Endothelial cell of hepatic sinusoid (primary cell): ENCODE data around the gene PLEKHM3.
"Not testable (repeated sequence)": the region's sequence is repeated elsewhere in the genome, so short reads cannot be mapped to it uniquely, and the experiment has no call there.

Experiments used
- in situ Hi-C: cut with HindIII; loops from 2 replicates; pipeline ENCODE4 v1.10.0; 2017; ENCODE audit warnings: low sequenced_read_pairs

The PLEKHM3 gene

GRCh38 chr2:208039376-208040110, 14.2 kb upstream of the PLEKHM3 start:
- in situ Hi-C loops = no loop called here

DNA sequence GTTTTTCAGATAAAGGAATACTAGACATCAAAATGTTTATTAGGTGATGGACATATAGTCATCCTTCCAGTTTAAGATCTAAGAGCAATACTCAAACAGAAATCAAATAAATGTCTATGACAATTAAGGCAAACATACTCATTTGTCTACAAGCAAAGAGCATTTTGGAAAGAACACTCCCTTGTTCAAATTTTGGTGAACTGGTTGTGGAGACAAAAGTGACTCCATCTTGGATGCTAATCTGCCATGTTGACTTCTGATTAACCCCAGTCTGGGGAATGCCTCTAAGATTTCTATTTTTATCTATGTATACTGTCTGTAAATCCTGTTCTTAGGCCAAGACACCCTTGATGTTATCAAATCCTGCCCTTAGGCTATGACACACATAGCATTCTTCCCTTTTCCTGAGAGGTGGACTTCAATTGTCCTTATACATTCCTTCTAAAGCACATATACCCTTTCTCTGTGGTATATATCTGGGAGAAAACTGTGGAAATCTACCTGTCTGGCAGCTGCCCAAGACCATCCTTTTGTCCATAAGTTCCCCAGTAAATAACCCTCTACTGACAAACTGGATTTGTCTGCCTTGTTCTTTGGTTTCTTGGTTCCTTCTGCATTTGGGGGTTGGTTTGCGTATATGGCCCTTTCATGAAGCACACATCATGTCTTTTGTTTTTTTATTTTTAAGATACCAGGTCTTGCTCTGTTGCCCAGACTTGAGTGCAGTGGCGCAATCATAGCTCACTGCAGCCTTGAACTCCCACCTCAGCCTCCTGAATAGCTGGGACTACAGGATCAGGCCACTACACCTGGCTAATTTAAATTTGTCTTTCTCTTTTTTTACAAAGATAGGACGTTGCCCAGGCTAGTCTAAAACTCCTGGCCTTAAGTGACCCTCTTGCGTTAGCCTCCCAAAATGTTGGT, 12.5 kb upstream of the PLEKHM3 start:
- in situ Hi-C loops = no loop called here

GRCh38 chr2:208036357-208036756, 11.0 kb upstream of the PLEKHM3 start:
- in situ Hi-C loops = no loop called here

GRCh38 chr2:208034503-208035140, 9.3 kb upstream of the PLEKHM3 start:
- in situ Hi-C loops = no loop called here

- in situ Hi-C loops = no loop called here
These were observed 8.6 kb upstream of the PLEKHM3 start for GRCh38 chr2:208033701-208034502.

DNA sequence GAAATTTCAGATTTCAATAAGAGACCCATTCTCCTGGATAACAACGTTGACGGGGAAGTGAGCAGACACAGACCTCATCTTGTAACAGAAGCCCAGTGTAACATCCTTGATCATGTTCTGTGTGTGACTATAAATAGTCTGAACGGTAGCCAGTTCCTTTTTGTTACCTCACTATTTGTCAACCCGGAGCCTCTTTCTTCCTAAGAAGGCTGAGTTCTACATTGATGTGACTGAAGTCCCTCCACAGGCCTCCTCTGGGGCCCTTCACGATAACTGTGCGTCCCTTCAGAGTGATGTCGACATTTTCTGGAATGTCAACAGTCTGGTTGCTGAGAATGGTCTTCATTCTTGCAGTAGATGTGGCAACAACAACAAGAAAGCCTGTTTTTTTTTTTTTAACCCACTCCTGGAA, 6.3 kb upstream of the PLEKHM3 start:
- in situ Hi-C loops = no loop called here

- in situ Hi-C loops = no loop called here
These were observed 472 bp upstream of the PLEKHM3 start for GRCh38 chr2:208025814-208026184.

DNA sequence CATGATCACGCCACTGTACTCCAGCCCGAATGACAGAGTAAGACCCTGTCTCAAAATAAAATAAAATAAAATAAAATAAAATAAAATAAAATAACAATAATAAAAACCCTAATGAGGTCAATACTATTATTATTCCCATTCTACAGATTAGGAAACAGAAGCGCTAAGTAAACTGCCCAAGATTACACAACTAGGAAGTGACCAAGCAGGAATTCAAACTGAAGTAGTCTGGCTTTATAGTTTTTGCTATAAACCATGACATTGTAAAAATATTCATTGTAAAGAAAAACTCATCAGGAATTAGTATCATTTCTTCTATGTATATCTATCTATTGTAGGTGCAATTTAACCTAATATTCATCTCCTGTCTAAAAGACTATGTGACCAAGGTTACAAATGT, 1.2 kb downstream of the PLEKHM3 start:
- in situ Hi-C loops = no loop called here

DNA sequence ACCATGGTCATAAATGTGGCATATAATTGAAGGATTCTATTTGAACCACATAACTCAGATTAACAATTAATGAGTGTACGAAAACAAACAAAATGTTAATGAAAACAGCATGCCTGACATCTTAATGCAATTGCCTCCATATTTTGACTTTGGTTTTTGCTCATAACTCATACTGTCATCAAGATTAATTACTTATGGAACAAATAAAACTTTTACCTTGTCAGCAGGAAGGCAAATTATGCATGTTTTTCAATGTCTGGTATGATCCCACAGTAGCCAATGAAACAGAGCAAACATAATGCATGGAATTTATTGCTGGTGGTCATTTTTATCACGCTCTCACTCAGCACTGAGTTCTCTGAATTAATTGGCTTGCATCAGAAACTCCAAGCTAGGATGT, 5.1 kb downstream of the PLEKHM3 start:
- in situ Hi-C loops = no loop called here

- in situ Hi-C loops = not testable (repeated sequence)
These were observed 7.1 kb downstream of the PLEKHM3 start for GRCh38 chr2:208018124-208018712.

DNA sequence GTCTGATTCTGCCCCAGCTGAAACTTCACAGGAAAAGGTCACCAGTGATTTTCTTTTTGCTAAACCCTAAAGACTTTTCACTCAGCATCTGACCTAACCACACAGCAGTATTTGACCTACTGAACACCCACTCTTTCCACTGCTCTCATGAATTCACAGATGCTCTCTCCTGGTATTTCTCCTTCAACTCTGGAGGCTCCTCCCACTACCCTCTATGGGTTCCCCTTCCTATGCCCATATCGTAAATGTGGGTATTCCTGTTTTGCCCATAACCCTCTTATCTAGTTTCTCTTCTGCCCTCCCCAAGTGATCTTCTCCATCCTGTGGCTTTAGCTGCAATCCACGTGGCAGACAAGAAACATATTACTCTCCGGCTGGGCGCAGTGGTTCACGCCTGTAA, 7.6 kb downstream of the PLEKHM3 start:
- in situ Hi-C loops = no loop called here

DNA sequence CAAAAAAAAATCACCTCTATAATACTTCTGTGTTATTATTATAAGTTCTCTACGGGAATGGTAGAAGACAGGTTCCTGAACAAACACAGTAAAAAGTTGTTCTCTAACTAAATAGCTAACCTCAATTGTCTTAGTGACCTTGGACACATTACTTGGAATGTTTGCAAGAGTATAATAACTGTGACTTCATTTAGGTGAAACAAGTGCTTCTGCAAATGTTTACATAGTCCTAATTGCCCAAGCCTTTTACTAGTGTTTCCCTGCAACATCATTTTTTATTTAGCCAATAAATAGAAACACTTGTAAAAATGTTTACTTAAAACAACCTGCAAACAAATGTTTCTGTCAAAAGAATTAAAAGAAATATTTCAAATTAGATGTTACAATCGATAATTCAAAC, 9.9 kb downstream of the PLEKHM3 start:
- in situ Hi-C loops = no loop called here

- in situ Hi-C loops = no loop called here
These were observed 11.8 kb downstream of the PLEKHM3 start for GRCh38 chr2:208013285-208014178.

DNA sequence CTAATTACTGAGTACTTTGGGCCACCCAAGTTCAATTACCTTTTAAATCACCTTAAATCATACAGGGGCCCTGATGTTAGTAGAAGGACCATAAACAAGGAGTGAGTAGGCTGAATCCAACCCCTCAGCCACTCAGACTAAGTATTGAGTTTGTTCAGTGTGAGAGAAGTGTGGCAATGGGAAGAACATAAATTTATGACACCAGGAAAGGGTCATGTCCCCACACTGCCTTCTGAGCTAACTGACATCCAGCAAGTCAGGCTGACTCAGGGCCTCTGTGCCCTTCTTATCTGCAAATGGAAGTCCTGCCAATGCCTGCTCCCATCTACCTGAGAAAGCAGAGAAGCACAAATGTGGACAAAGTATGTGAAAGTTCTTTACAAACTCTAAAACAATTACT, 12.9 kb downstream of the PLEKHM3 start:
- in situ Hi-C loops = no loop called here

DNA sequence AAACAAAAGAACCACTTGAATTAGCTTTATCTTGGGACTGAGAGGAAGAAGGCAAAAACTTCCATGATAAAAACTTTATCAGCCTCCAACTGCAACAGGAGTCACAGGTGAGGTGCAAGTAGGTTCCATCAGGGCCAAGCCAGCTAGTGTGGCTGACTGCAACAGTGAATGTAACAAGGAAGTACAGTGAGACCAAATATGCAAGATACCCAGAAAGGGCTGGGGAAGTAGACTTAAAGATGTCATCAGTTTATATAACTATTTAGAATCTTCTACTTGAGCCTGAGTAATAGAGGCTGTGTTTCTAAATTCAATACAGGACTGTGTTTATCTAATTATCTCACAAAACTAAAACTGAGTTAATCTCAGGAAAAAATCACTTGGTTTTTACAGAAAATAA, 14.8 kb downstream of the PLEKHM3 start:
- in situ Hi-C loops = no loop called here

DNA sequence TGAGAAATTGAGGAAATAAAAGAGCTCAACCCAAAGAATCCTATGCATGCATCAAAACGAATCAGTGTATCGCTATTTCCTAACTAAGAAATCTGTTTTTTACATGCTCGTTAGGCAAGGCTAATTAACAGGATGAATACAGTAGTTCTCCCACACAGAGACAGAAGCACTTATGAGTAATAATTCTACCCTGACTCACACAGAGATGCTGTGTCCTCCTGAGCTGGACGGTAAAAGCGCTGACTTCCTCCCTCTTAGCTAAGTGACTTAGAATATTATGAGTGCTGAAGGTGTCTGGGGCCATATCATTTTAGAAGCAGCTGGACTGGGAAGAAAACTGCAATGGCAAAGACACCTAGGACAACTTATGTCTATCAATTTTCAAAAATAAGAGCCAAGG, 18.5 kb downstream of the PLEKHM3 start:
- in situ Hi-C loops = no loop called here

GRCh38 chr2:208006337-208006736, 19.0 kb downstream of the PLEKHM3 start:
- in situ Hi-C loops = no loop called here

GRCh38 chr2:208001924-208002323, 23.4 kb downstream of the PLEKHM3 start:
- in situ Hi-C loops = no loop called here

DNA sequence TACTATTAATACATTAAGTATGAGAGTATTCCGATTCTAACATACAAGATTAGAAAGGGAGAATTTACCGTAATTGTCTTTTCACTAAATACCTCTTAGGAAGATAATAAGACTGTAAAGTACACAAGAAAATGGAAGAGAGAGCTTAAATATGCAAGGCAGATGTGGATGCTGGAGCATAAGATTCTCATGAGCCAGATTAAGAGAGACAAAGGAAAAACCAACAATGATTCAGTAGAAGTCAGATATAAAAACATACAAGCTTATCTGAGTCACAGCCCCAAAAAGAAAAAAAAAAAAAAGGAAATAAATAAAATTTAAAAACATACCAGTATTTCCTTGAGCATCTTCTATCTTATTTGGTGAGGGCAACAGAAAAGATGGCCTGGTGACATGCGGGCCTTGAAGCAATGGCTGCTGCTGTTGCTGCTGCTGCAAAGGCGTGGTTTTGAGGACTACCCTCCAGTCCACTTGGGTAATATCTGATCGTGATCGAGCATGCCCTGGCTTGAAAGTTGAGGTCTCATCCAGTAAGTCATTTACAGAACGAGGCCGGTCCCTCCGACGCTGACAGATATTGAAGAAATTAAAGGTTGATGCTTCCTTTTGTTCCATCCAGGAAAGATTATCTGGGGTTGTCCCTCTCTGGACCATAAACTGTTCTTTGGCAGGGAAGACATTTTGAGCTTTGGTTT, 24.5 kb downstream of the PLEKHM3 start:
- in situ Hi-C loops = no loop called here
